PC-9 (cell line): ENCODE data around the gene PRRC2B. TPM values are rescaled to one million over a fixed set of nuclear protein-coding genes. Genes with fewer than 3 reads are reported as not detected.
"Not testable (repeated sequence)": the region's sequence is repeated elsewhere in the genome, so short reads cannot be mapped to it uniquely, and the experiment has no call there.

Experiments
- BruUV-seq: library from RNA; stranded (reverse); fragments of 400-500 nt; replicated peaks from 2 replicates; lab custom pipeline; 2021; lab: Mats Ljungman, UMichigan
- CTCF ChIA-PET: fragments of 300-600 bp; sonication (Branson Sonifier 250); formaldehyde crosslinking; loops from one replicate; lab custom pipeline; 2022; ENCODE audit warnings: antibody characterized with exemption; lab: Charles Lee
- POLR2A ChIA-PET: fragments of 300-600 bp; sonication (Branson Sonifier 250); formaldehyde crosslinking; loops from one replicate; lab custom pipeline; 2022; ENCODE audit warnings: antibody characterized with exemption; ENCODE audit not compliant: unreplicated experiment; lab: Charles Lee
- DNase-seq, 2 experiments: peaks; one replicate each; pipeline versions ENCODE4 v3.0.0 to v3.0.0-alpha.2; 2015 to 2022; ENCODE audit warnings: mixed read lengths in 1 of 2
- H2AFZ ChIP-seq: fragments of 200-600 bp; sonication (generic); 2 replicates; pipeline ENCODE4 v1.8.1; 2017; ENCODE audit warnings: antibody characterized with exemption
- H3F3A ChIP-seq: fragments of 200-600 bp; sonication (generic); 2 replicates; pipeline ENCODE4 v1.8.1; 2017; ENCODE audit warnings: antibody characterized with exemption, mild to moderate bottlenecking, low read depth; ENCODE audit not compliant: insufficient read depth
- H3K27ac ChIP-seq: fragments of 200-600 bp; sonication (generic); 2 replicates; pipeline ENCODE4 v1.6.1; 2016; ENCODE audit warnings: mixed run types
- H3K27me3 ChIP-seq: fragments of 200-600 bp; sonication (generic); 2 replicates; pipeline ENCODE4 v1.6.1; 2016; ENCODE audit warnings: low read depth, mixed run types; ENCODE audit not compliant: insufficient read depth
- H3K36me3 ChIP-seq: fragments of 200-600 bp; sonication (generic); 2 replicates; pipeline ENCODE4 v1.6.1; 2016; ENCODE audit warnings: low read depth, mixed run types
- H3K4me1 ChIP-seq: fragments of 200-600 bp; sonication (generic); replicated peaks from 2 replicates; pipeline ENCODE4 v1.6.1; 2016; ENCODE audit warnings: mixed run types; ENCODE audit not compliant: insufficient read depth
- H3K4me2 ChIP-seq: fragments of 200-600 bp; sonication (generic); 2 replicates; pipeline ENCODE4 v1.6.1; 2017; ENCODE audit warnings: mixed run types
- H3K4me3 ChIP-seq: fragments of 200-600 bp; sonication (generic); 2 replicates; pipeline ENCODE4 v1.6.1; 2016; ENCODE audit warnings: mixed run types
- H3K79me2 ChIP-seq: fragments of 200-600 bp; sonication (generic); 2 replicates; pipeline ENCODE4 v1.6.1; 2017; ENCODE audit warnings: low read depth, mixed run types
- H3K9me2 ChIP-seq: fragments of 200-600 bp; sonication (generic); 2 replicates; pipeline ENCODE4 v1.8.1; 2017; ENCODE audit warnings: mild to moderate bottlenecking; ENCODE audit not compliant: insufficient read depth
- H3K9me3 ChIP-seq: fragments of 200-600 bp; sonication (generic); 2 replicates; pipeline ENCODE4 v1.8.1; 2016; ENCODE audit warnings: low read depth; ENCODE audit not compliant: insufficient read depth
- H4K20me1 ChIP-seq: fragments of 200-600 bp; sonication (generic); 2 replicates; pipeline ENCODE4 v1.8.1; 2017; ENCODE audit not compliant: insufficient read depth
- CTCF ChIP-seq: fragments of 200-600 bp; sonication (generic); conservative IDR thresholded peaks from 2 replicates; pipeline ENCODE4 v1.6.1; 2017; ENCODE audit warnings: mixed run types, antibody characterized with exemption, mild to moderate bottlenecking, moderate library complexity
- EZH2 ChIP-seq: fragments of 200-600 bp; sonication (generic); IDR thresholded peaks from 2 replicates; pipeline ENCODE4 v1.8.0; 2017; ENCODE audit warnings: antibody characterized with exemption, low read depth
- intact Hi-C: fragments of 100-400 bp; cut with micrococcal nuclease; formaldehyde crosslinking; loops from one replicate; pipeline ENCODE4 v1.10.0; 2022; ENCODE audit not compliant: unreplicated experiment
- total RNA-seq: library from RNA; stranded (reverse); gene quantifications from 2 replicates; pipeline ENCODE4 v1.2.3, GENCODE V29; 2021

The PRRC2B gene
- total RNA-seq, 1 experiment from 2014 or later = 361 TPM

GRCh38 chr9:131448818-131449217 is 54.9 kb downstream of the PRRC2B start:
- intact Hi-C loops = no loop called here
- ChIA-PET POLR2A (no interaction called here), CTCF (no interaction called here)
- Histone ChIP-seq H3K4me1 (no peaks in the 10 kb centered on the region), H3K4me2 (no peak overlapping the region), H4K20me1 (peaks cover 55% of the 10 kb centered on the region), H3K27me3 (no peaks in the 10 kb centered on the region), H2AFZ (no peak overlapping the region), H3K27ac (no peak overlapping the region), H3K9me2 (no peaks in the 10 kb centered on the region), H3K9me3 (no peaks in the 10 kb centered on the region), H3F3A (peaks cover 53% of the 10 kb centered on the region), H3K36me3 (peaks cover 52% of the 10 kb centered on the region), H3K79me2 (peaks cover 17% of the 10 kb centered on the region), H3K4me3 (no peak overlapping the region)
- DNase-seq = no peak
- BruUV-seq = no TSS peak
- TF ChIP-seq EZH2 (no peak), CTCF (no peak)

GRCh38 chr9:131449276-131449675 is 55.4 kb downstream of the PRRC2B start:
- ChIA-PET CTCF (no interaction called here), POLR2A (no interaction called here)
- peaks cover 52% of the 10 kb centered on the region for H3K36me3 ChIP-seq
- H3K79me2 ChIP-seq = peaks cover 21% of the 10 kb centered on the region
- no peaks in the 10 kb centered on the region for H3K27me3 ChIP-seq
- no peaks in the 10 kb centered on the region for H3K9me2 ChIP-seq
- H3K9me3 ChIP-seq = no peaks in the 10 kb centered on the region
- BruUV-seq = no TSS peak
- intact Hi-C loops = no loop called here
- H3K4me1 ChIP-seq = no peaks in the 10 kb centered on the region
- H2AFZ ChIP-seq = no peak overlapping the region
- no peak overlapping the region for H3K4me2 ChIP-seq
- H3K27ac ChIP-seq = no peak overlapping the region
- H4K20me1 ChIP-seq = peaks cover 60% of the 10 kb centered on the region
- DNase-seq = no peak
- TF ChIP-seq CTCF (no peak), EZH2 (no peak)
- peaks cover 56% of the 10 kb centered on the region for H3F3A ChIP-seq
- H3K4me3 ChIP-seq = no peak overlapping the region

GRCh38 chr9:131454028-131454427 is 60.1 kb downstream of the PRRC2B start:
- H3K79me2 ChIP-seq = peaks cover 26% of the 10 kb centered on the region
- H3K36me3 ChIP-seq = peaks cover 38% of the 10 kb centered on the region
- peaks cover 71% of the 10 kb centered on the region for H4K20me1 ChIP-seq
- no peak for TF ChIP-seq CTCF
- no peak for TF ChIP-seq EZH2
- no peaks in the 10 kb centered on the region for H3K9me3 ChIP-seq
- H3K9me2 ChIP-seq = no peaks in the 10 kb centered on the region
- H3K4me1 ChIP-seq = no peaks in the 10 kb centered on the region
- H3K27ac ChIP-seq = no peak overlapping the region
- DNase-seq = no peak
- intact Hi-C loops = loop anchor here (10.0 kb wide), 1 partner anchor 299 kb away; no protein-coding TSS in a partner anchor
- peaks cover 44% of the 10 kb centered on the region for H3F3A ChIP-seq
- H2AFZ ChIP-seq = no peak overlapping the region
- CTCF ChIA-PET = no interaction called here
- H3K4me3 ChIP-seq = no peak overlapping the region
- POLR2A ChIA-PET = interaction anchor here (0.6 kb wide), 1 partner anchor 1247 kb away, joined by 3 read pairs; no protein-coding TSS in a partner anchor
- no peaks in the 10 kb centered on the region for H3K27me3 ChIP-seq
- H3K4me2 ChIP-seq = no peak overlapping the region
- BruUV-seq = no TSS peak

- H3K9me2 ChIP-seq, H3K4me1 ChIP-seq, BruUV-seq, CTCF ChIA-PET, H3K4me3 ChIP-seq, DNase-seq, H3K9me3 ChIP-seq, H3K4me2 ChIP-seq, H3K27me3 ChIP-seq, H3K27ac ChIP-seq, H2AFZ ChIP-seq: not testable (repeated sequence)
- Histone ChIP-seq H3K36me3 (peaks cover 28% of the 10 kb centered on the region), H3K79me2 (peaks cover 26% of the 10 kb centered on the region), H4K20me1 (peaks cover 64% of the 10 kb centered on the region), H3F3A (peaks cover 54% of the 10 kb centered on the region)
- intact Hi-C loops = loop anchor here (10.0 kb wide), 1 partner anchor 301 kb away; no protein-coding TSS in a partner anchor
- POLR2A ChIA-PET = interaction anchor here (0.6 kb wide), 1 partner anchor 24 kb away, joined by 3 read pairs; no protein-coding TSS in a partner anchor
Observed at GRCh38 chr9:131455655-131456054, 61.8 kb downstream of the PRRC2B start.
